HG03060 (cell line): Measurements from ENCODE around the gene SGK1.
"Not testable (repeated sequence)": the region's sequence is repeated elsewhere in the genome, so short reads cannot be mapped to it uniquely, and the experiment has no call there.

Experiments used
- ATAC-seq: cut with Tn5 transposase; IDR thresholded peaks from one replicate; pipeline ENCODE4 v1.9.1; 2021; ENCODE audit warnings: low read depth, moderate number of reproducible peaks; ENCODE audit not compliant: unreplicated experiment

The SGK1 gene

GRCh38 chr6:134233180-134233955 lies 84.5 kb downstream of the SGK1 start:
- ATAC-seq: no peak

GRCh38 chr6:134230940-134231339 lies 87.0 kb downstream of the SGK1 start:
- no peak for ATAC-seq

DNA sequence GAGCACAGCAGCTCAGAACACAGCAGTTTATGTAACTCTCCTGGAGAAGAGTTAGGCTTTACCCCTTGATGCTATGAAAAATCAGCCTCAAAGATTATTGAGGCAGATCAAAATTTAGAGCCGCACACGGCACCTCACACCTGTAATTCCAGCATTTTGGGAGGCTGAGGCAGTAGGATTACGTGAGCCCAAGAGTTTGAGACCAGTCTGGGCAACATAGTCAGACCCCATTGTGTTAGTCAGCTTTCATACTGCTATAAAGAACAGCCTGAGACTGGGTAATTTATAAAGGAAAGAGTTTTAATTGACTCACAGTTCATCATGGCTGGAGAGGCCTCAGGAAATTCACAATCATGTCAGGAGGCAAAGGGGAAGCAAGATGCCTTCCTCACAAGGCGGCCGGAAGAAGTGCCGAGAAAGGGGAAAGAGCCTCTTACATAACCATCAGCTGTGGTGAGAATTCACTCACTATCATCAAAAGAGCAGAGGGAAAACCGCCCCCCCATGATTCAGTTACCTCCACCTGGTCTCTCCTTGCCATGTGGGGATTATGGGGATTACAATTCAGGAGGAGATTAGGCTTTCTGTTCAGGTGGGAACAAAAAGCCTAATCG lies 87.7 kb downstream of the SGK1 start:
- no peak for ATAC-seq

DNA sequence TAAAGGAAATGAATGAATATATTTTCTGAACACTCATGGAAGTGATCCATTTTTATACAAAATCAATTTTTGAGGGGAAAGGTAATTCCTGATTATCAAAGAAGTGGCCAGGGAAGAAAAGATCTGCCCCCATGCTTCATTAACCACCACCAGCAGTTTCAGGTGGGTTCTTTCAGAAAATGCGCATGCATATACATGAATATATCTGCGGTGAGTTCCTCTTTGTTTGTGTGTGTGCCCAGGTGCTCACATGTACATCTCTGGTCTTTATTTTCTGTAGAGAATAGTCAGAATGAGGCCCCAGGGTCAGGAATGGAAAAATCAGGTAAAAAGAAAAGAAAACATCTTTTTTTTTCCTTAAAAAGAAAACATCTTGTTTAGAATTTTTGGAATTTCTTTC lies 88.4 kb downstream of the SGK1 start:
- no peak for ATAC-seq

DNA sequence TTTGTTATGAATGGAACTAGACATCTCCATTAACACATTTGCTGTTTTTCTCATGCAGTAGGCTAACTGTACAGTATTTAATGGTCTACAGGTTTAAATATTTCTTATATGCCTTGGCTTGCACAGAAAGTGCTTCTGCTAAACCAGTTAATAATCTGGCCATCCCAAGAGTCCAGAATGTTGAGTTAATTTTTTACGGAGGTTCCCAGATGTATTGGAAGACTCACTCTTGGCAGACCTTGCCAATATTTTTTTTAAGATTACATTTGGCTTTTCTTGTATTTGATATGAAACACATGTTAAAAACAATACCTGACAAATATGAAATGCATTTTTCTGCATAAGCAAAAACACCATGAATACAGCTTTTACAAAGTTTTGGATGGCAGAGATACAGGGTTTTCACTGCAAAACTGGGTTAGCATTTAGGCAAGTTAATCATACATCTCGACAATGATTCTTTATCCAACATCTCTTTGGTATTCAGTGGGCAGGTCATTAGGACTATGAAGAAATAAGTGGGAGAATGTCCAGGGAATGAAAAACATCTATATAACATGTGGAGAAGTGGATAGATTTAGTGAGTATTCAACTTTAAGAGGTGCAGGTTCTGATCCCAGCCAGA lies 94.0 kb downstream of the SGK1 start:
- ATAC-seq: no peak

DNA sequence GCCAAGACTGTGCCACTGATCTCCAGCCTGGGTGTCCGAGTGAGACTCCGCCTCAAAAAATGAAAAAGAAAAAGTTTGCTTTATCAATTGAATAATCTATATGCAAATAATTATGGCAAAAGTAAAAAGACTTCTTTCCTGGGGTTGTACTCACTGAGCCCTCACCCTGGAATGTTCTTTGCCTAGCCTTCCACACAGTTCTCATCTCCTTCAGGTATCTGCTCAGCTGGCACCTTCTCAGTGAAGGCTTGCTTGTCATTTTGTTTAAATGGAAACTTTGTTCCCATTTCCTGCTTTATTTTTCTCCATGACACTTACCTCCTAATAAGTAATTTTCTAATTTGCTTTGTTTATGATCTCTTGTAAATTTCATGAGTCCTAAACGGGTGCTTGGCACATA lies 96.7 kb downstream of the SGK1 start:
- ATAC-seq: no peak

- no peak for ATAC-seq
These were observed 100.1 kb downstream of the SGK1 start for GRCh38 chr6:134217798-134218140.

GRCh38 chr6:134217105-134217797 lies 100.7 kb downstream of the SGK1 start:
- no peak for ATAC-seq

- no peak for ATAC-seq
These were observed 101.5 kb downstream of the SGK1 start for GRCh38 chr6:134216301-134217010.

DNA sequence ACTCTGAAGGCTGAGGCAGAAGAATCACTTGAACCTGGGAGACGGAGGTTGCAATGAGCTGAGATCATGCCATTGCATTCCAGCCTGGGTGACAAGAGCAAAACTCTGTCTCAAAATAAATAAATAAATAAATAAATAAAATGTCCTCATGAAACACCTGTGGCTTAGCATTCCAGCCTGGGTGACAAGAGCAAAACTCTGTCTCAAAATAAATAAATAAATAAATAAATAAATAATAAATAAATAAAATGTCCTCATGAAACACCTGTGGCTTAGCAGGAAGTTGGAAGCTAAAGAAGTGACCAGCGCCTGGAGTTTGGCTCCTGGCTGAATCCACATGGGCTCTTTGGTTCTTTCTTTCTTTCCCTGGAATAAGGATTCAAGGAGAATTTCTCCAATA lies 104.5 kb downstream of the SGK1 start:
- not testable (repeated sequence) for ATAC-seq

- ATAC-seq: no peak
These were observed 106.6 kb downstream of the SGK1 start for GRCh38 chr6:134211297-134211696.

GRCh38 chr6:134207421-134207820 lies 110.5 kb downstream of the SGK1 start:
- ATAC-seq: no peak

DNA sequence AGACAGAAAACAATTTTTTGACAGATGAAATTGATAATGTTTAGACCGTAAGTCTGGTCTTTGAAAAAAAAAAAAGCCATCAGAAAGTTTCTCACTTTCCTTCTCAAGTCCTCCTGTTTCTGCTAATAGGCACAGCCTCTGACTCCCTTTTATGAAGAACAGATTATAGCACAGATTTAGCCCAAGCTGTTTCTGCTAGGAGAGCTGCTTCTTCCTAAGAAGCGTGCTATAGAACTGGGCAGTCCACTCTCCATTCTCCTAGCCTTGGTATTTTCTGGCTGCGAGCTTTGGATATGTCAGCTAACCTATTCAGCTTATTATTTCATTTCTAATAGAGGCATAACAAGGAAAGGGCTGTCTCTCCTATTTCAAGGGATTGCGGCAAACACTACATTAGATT lies 112.5 kb downstream of the SGK1 start:
- no peak for ATAC-seq

DNA sequence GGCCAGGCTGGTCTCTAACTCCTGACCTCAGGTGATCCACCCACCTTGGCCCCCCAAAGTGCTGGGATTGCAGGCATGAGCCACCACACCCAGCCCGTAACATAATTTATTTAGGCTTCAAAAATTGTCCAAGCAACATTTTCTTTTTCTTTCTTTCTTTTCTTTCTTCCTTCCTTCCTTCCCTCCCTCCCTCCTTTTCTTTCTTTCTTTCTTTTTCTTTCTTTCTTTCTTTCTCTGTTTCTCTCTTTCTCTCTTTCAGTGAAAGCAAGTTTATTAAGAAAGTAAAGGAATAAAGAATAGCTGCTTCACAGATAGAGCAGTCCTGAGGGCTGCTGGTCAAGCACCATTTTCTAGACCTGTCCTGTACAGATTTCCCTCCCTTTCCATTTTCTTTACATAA lies 113.2 kb downstream of the SGK1 start:
- ATAC-seq: not testable (repeated sequence)

- no peak for ATAC-seq
These were observed 113.9 kb downstream of the SGK1 start for GRCh38 chr6:134204031-134204430.

GRCh38 chr6:134201716-134202115 lies 116.2 kb downstream of the SGK1 start:
- no peak for ATAC-seq

DNA sequence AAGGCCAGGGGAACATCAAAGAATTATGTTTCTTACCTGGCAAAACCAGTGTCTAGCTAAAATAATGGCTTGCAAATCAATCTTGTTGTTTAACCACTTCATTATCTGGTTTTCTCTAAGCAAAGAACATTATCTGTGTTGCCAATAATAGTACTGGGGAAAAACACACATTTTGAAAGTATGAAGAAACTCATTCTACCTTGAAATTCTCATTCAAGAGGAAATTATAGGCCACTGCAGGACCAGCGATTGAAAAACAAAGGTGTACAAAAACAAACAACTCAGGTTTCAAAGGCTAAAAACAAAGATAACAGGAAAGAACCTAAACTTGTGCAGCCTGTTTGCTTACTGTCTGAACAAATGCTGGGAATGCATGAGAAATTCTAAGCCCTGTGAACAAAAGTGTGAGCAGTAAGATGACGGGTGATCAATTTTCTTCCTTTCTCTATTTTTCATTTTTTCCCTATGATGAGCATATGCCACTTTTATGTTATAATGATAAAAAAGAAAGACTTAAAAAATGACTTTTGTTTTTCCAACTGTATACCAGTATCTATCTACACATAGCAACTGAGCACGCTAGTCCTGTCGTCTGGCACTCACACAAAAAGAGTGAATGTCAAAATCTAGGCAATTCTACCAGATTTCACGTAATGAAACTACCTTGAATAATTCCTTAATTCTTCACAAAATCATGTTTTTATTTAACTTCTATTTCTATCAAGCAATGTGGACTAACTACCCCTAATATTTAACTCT lies 117.9 kb downstream of the SGK1 start:
- ATAC-seq: no peak

- no peak for ATAC-seq
These were observed 119.8 kb downstream of the SGK1 start for GRCh38 chr6:134198093-134198492.

- ATAC-seq: not testable (repeated sequence)
These were observed 120.2 kb downstream of the SGK1 start for GRCh38 chr6:134197685-134198084.

GRCh38 chr6:134196568-134197193 lies 121.2 kb downstream of the SGK1 start:
- ATAC-seq: peak; percentile 43
